H9 (cell line): Measurements from ENCODE around the gene KIZ. TPM values are rescaled to one million over a fixed set of nuclear protein-coding genes. Genes with fewer than 3 reads are reported as not detected.

Experiments
- DNase-seq: peaks from one replicate; pipeline ENCODE4 v3.0.0-alpha.2; 2017
- H2AFZ ChIP-seq: one replicate; pipeline ENCODE4 v1.6.1; 2013; ENCODE audit warnings: mild to moderate bottlenecking, low read length, control low read depth, moderate library complexity
- H2AK5ac ChIP-seq: 2 replicates; pipeline ENCODE4 v1.6.1; 2013; ENCODE audit warnings: low read length, control low read depth, mixed read lengths; ENCODE audit not compliant: insufficient read length
- H2BK120ac ChIP-seq: one replicate; pipeline ENCODE4 v1.6.1; 2013; ENCODE audit warnings: low read depth, mild to moderate bottlenecking, low read length, control low read depth, inconsistent platforms; ENCODE audit not compliant: poor library complexity, severe bottlenecking
- H2BK12ac ChIP-seq: 2 replicates; pipeline ENCODE4 v1.6.1; 2013; ENCODE audit warnings: low read length, control low read depth, mixed read lengths, low read depth; ENCODE audit not compliant: insufficient read length
- H2BK15ac ChIP-seq: 2 replicates; pipeline ENCODE4 v1.6.1; 2013; ENCODE audit warnings: low read depth, low read length, control low read depth
- H2BK20ac ChIP-seq: one replicate; pipeline ENCODE4 v1.6.1; 2013; ENCODE audit warnings: low read depth, mild to moderate bottlenecking, low read length, control low read depth, inconsistent platforms; ENCODE audit not compliant: poor library complexity, severe bottlenecking
- H2BK5ac ChIP-seq: 2 replicates; pipeline ENCODE4 v1.6.1; 2013; ENCODE audit warnings: low read length, control low read depth, mixed read lengths; ENCODE audit not compliant: insufficient read length
- H3K14ac ChIP-seq: 2 replicates; pipeline ENCODE4 v1.6.1; 2013; ENCODE audit warnings: low read length, control low read depth; ENCODE audit not compliant: insufficient read depth
- H3K18ac ChIP-seq: 2 replicates; pipeline ENCODE4 v1.6.1; 2013; ENCODE audit warnings: low read depth, mild to moderate bottlenecking, mixed read lengths, low read length, control low read depth; ENCODE audit not compliant: insufficient read length
- H3K23ac ChIP-seq: 2 replicates; pipeline ENCODE4 v1.6.1; 2013; ENCODE audit warnings: low read length, control low read depth, mixed read lengths, low read depth; ENCODE audit not compliant: insufficient read length
- H3K23me2 ChIP-seq: 2 replicates; pipeline ENCODE4 v1.6.1; 2013; ENCODE audit warnings: low read depth, mild to moderate bottlenecking, mixed read lengths, low read length, control low read depth; ENCODE audit not compliant: insufficient read length, poor library complexity, severe bottlenecking
- H3K27ac ChIP-seq: 2 replicates; pipeline ENCODE4 v1.5.1; 2013; ENCODE audit warnings: low read length, control low read depth, mixed read lengths, low read depth; ENCODE audit not compliant: insufficient read length
- H3K27me3 ChIP-seq: 2 replicates; pipeline ENCODE4 v1.6.1; 2013; ENCODE audit warnings: low read length, control low read depth, inconsistent platforms; ENCODE audit not compliant: insufficient read depth
- H3K4ac ChIP-seq: 2 replicates; pipeline ENCODE4 v1.6.1; 2013; ENCODE audit warnings: low read depth, mild to moderate bottlenecking, control low read depth, inconsistent platforms, low read length, moderate library complexity
- H3K4me1 ChIP-seq: 2 replicates; pipeline ENCODE4 v1.6.1; 2013; ENCODE audit warnings: low read length, control low read depth, inconsistent platforms; ENCODE audit not compliant: insufficient read depth
- H3K4me2 ChIP-seq: 2 replicates; pipeline ENCODE4 v1.6.1; 2013; ENCODE audit warnings: low read length, control low read depth, mixed read lengths; ENCODE audit not compliant: insufficient read length, insufficient read depth
- H3K56ac ChIP-seq: 2 replicates; pipeline ENCODE4 v1.6.1; 2013; ENCODE audit warnings: low read depth, mild to moderate bottlenecking, mixed read lengths, low read length, control low read depth; ENCODE audit not compliant: insufficient read length
- H3K79me1 ChIP-seq: 2 replicates; pipeline ENCODE4 v1.6.1; 2013; ENCODE audit warnings: low read depth, mild to moderate bottlenecking, moderate library complexity, low read length, control low read depth, inconsistent platforms; ENCODE audit not compliant: insufficient read depth, poor library complexity, severe bottlenecking
- H3K79me2 ChIP-seq: 2 replicates; pipeline ENCODE4 v1.6.1; 2013; ENCODE audit warnings: low read length, control low read depth, inconsistent platforms; ENCODE audit not compliant: insufficient read depth
- H3K9ac ChIP-seq: 2 replicates; pipeline ENCODE4 v1.6.1; 2013; ENCODE audit warnings: low read length, control low read depth, mixed read lengths; ENCODE audit not compliant: insufficient read length; ENCODE audit errors: extremely low read depth
- H3K9me3 ChIP-seq: one replicate; pipeline ENCODE4 v1.6.1; 2013; ENCODE audit warnings: low read depth, low read length, inconsistent platforms; ENCODE audit not compliant: control insufficient read depth
- H3T11ph ChIP-seq: one replicate; pipeline ENCODE4 v1.6.1; 2013; ENCODE audit warnings: mild to moderate bottlenecking, low read length, control low read depth, inconsistent platforms
- H4K20me1 ChIP-seq: one replicate; pipeline ENCODE4 v1.6.1; 2013; ENCODE audit not compliant: control insufficient read depth, insufficient read length, insufficient read depth
- H4K5ac ChIP-seq: 2 replicates; pipeline ENCODE4 v1.6.1; 2013; ENCODE audit warnings: low read depth, mild to moderate bottlenecking, mixed read lengths, low read length, control low read depth; ENCODE audit not compliant: insufficient read length
- H4K8ac ChIP-seq: replicated peaks from 2 replicates; pipeline ENCODE4 v1.6.1; 2013; ENCODE audit warnings: low read length, control low read depth, mixed read lengths, low read depth; ENCODE audit not compliant: insufficient read length
- H4K91ac ChIP-seq: 2 replicates; pipeline ENCODE4 v1.6.1; 2013; ENCODE audit warnings: low read depth, mild to moderate bottlenecking, moderate library complexity, mixed read lengths, low read length, control low read depth; ENCODE audit not compliant: insufficient read length
- H3K27ac Mint-ChIP-seq, 3 experiments: 2 replicates in 2 of 3; 3 replicates in 1 of 3; pipeline ENCODE4 v1.8.0; 2020 to 2021; ENCODE audit warnings: mixed read lengths in 3 of 3, mild to moderate bottlenecking in 1 of 3, moderate library complexity in 1 of 3
- H3K27me3 Mint-ChIP-seq: 2 replicates; pipeline ENCODE4 v1.8.0; 2021; ENCODE audit warnings: low read depth, mild to moderate bottlenecking, moderate library complexity, mixed read lengths
- H3K36me3 Mint-ChIP-seq, 3 experiments: 2 replicates in 2 of 3; 3 replicates in 1 of 3; pipeline ENCODE4 v1.8.0; 2020 to 2021; ENCODE audit warnings: low read depth in 3 of 3, mixed read lengths in 3 of 3; ENCODE audit not compliant: insufficient read depth in 1 of 3
- H3K4me1 Mint-ChIP-seq, 2 experiments: 2 replicates each; pipeline ENCODE4 v1.8.0; 2020; ENCODE audit warnings: mixed read lengths in 2 of 2
- H3K4me3 Mint-ChIP-seq, 2 experiments: 2 replicates in 1 of 2; 3 replicates in 1 of 2; pipeline ENCODE4 v1.8.0; 2020 to 2021; ENCODE audit warnings: mild to moderate bottlenecking in 2 of 2, mixed read lengths in 2 of 2, moderate library complexity in 1 of 2
- H3K9me3 Mint-ChIP-seq, 2 experiments: 2 replicates in 1 of 2; 3 replicates in 1 of 2; pipeline ENCODE4 v1.8.0; 2020; ENCODE audit warnings: mild to moderate bottlenecking in 2 of 2, mixed read lengths in 2 of 2, moderate library complexity in 1 of 2
- WGBS: extraction: QIAGEN DNeasy Blood & Tissue Kit; methylation state at CpG from one replicate; pipeline ENCODE4 v1.1.7; 2013; ENCODE audit warnings: missing lambda C conversion rate, low lambda C conversion rate, mixed read lengths; ENCODE audit not compliant: insufficient read length; ENCODE audit errors: extremely low coverage; 5-methylcytosine and 5-hydroxymethylcytosine counted together
- total RNA-seq: library from RNA; stranded (reverse); gene quantifications from 2 replicates; pipeline ENCODE4 v1.2.1, GENCODE V29; 2021
- TF ChIP-seq, protein P1 (sequence below): fragments of 200-600 bp; sonication (generic); conservative IDR thresholded peaks from 3 replicates; pipeline ENCODE4 v1.8.0; 2021; ENCODE audit warnings: antibody characterized with exemption, mild to moderate bottlenecking

The KIZ gene
- total RNA-seq, 1 experiment from 2014 or later: 29.3 TPM

DNA sequence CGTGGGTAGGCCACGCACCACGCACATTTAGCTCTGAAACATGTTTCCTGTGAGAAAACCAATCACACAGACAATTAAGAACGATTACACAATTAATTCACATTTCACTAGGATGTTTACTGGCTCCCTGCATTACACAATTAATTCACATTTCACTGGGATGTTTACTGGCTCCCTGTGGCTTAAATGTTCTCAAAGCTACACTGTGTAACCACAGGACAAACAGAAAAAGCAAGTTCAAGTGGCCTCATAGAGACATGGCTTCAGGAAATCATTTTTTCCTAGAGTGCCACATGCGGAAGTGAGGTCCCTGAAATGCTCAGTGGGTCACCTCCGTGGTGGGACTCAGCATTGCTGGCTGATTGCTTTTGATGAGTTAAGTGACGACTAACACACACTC is 115.5 kb downstream of the KIZ start:
- Histone ChIP-seq H4K91ac (no peak overlapping the region), H3T11ph (no peak overlapping the region), H4K20me1 (no peaks in the 10 kb centered on the region), H3K79me1 (no peaks in the 10 kb centered on the region), H3K23ac (no peak overlapping the region), H2BK120ac (no peak overlapping the region), H4K8ac (no peak overlapping the region), H3K14ac (no peak overlapping the region), H3K4ac (no peak overlapping the region), H3K9ac (no peak overlapping the region), H3K18ac (no peak overlapping the region), H3K27me3 (no peaks in the 10 kb centered on the region), H4K5ac (no peak overlapping the region), H2AFZ (no peak overlapping the region), H3K23me2 (no peaks in the 10 kb centered on the region), H3K4me1 (no peaks in the 10 kb centered on the region; the same call in 1 of the 2 replicates), H2BK5ac (no peak overlapping the region), H3K56ac (no peak overlapping the region), H2BK20ac (no peak overlapping the region), H3K27ac (no peak overlapping the region), H3K4me2 (no peak overlapping the region), H2BK12ac (no peak overlapping the region), H3K79me2 (no peaks in the 10 kb centered on the region), H3K9me3 (no peaks in the 10 kb centered on the region), H2BK15ac (no peak overlapping the region), H2AK5ac (no peak overlapping the region)
- peaks cover 8 to 10% of the 10 kb centered on the region in 2 experiments for H3K4me1 Mint-ChIP-seq
- no CpG with 5 or more reads among the region's 7 CpGs for WGBS
- TF ChIP-seq, protein P1, sequence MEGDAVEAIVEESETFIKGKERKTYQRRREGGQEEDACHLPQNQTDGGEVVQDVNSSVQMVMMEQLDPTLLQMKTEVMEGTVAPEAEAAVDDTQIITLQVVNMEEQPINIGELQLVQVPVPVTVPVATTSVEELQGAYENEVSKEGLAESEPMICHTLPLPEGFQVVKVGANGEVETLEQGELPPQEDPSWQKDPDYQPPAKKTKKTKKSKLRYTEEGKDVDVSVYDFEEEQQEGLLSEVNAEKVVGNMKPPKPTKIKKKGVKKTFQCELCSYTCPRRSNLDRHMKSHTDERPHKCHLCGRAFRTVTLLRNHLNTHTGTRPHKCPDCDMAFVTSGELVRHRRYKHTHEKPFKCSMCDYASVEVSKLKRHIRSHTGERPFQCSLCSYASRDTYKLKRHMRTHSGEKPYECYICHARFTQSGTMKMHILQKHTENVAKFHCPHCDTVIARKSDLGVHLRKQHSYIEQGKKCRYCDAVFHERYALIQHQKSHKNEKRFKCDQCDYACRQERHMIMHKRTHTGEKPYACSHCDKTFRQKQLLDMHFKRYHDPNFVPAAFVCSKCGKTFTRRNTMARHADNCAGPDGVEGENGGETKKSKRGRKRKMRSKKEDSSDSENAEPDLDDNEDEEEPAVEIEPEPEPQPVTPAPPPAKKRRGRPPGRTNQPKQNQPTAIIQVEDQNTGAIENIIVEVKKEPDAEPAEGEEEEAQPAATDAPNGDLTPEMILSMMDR: no peak
- H3K27me3 Mint-ChIP-seq: no peaks in the 10 kb centered on the region
- no peak for DNase-seq
- H3K4me3 Mint-ChIP-seq: no peak overlapping the region
- no peak overlapping the region for H3K27ac Mint-ChIP-seq
- no peaks in the 10 kb centered on the region for H3K9me3 Mint-ChIP-seq
- peaks cover 7 to 18% (median 12%) of the 10 kb centered on the region in 3 experiments; a peak in 6 of 7 replicates for H3K36me3 Mint-ChIP-seq
